ENCODE data around the gene PLPPR2.
A peak's percentile ranks its signal among the peaks of the same experiment; 100 is the strongest.
"Not testable (repeated sequence)": the region's sequence is repeated elsewhere in the genome, so short reads cannot be mapped to it uniquely, and the experiment has no call there.

Gene PLPPR2

GRCh38 chr19:11373166-11373884 is 18.1 kb downstream of the PLPPR2 start:
- no peak for DNase-seq (ENCODE audit: low spot score)

DNA sequence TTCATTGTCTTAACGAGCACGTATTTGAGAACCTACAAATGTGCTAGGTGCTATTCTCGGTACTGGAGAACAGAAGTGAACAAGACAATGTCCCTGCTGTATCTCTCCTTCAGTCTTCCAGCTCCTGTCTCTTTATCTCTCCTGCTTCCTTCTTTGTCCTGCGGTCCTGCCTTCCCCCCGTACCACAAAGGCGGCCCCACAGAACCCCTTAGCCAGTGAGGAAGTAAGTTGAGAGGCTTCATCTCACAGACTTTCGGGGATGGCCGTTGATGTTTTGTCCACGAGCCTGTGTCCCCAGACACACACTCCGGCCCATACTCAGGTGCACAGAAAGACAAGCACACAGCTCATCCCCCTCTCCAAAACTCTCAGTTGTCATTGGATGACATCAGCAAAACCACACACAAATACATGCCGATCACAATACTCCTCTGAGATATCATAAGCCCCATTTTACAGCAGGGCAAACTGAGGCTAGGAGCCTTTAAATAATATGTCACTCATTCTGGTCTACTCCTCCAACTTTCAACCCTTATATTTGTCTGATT is 18.7 kb downstream of the PLPPR2 start:
- no peak for DNase-seq (ENCODE audit: low spot score)

- peak; percentile 99 for DNase-seq (ENCODE audit: low spot score)
Measured at GRCh38 chr19:11374433-11375142, 19.4 kb downstream of the PLPPR2 start, which contains the start of gene SWSAP1. SWSAP1 (plus strand) TSS chr19:11374666; CDS start chr19:11374681, 15 bp downstream.

GRCh38 chr19:11375143-11375948 is 20.1 kb downstream of the PLPPR2 start:
- DNase-seq (ENCODE audit: low spot score), result peak; percentile 86

- DNase-seq (ENCODE audit: low spot score), result no peak
Measured at GRCh38 chr19:11377237-11377636, 22.0 kb downstream of the PLPPR2 start.

DNA sequence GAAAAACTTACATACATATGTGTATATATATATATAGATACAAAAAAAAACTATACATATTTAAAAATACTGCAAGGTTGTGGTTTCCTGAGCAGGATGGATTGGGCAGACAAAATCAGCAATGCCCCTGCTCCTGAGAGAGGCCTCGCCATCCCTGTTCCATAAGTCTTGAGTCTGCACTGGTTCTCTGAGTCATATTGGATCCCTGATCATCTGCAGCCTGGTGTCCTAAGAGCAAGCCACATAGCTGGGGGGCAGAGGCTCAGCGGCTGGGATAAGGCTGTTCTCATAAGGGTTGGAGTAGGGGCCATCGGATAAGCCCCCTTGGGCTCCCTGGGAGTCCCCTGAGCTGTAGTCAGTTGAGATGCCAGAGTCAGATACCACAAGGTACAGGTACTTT is 22.5 kb downstream of the PLPPR2 start:
- DNase-seq (ENCODE audit: low spot score), result no peak

- no peak for DNase-seq (ENCODE audit: low spot score)
Measured at GRCh38 chr19:11378319-11379189, 23.3 kb downstream of the PLPPR2 start.

DNA sequence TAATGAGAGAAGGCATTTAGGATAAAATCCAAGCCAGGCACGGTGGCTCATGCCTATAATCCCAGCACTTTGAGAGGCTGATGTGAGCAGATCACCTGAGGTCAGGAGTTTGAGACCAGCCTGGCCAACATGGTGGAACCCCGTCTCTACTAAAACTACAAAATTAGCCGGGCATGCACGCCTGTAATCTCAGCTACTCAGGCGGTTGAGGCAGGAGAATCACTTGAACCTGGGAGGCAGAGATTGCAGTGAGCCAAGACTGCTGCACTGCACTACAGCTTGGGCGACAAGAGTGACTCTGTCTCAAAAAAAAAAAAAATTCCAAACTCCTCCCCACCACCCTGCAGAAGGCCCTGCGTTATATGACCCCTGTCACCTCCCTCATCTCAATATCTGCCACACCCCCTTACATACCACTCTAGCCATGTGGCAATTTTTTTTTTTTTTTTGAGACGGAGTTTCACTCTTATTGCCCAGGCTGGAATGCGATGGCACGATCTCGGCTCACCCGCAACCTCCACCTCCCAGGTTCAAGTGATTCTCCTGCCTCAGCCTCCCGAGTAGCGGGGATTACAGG is 24.1 kb downstream of the PLPPR2 start:
- DNase-seq (ENCODE audit: low spot score), result not testable (repeated sequence)

DNA sequence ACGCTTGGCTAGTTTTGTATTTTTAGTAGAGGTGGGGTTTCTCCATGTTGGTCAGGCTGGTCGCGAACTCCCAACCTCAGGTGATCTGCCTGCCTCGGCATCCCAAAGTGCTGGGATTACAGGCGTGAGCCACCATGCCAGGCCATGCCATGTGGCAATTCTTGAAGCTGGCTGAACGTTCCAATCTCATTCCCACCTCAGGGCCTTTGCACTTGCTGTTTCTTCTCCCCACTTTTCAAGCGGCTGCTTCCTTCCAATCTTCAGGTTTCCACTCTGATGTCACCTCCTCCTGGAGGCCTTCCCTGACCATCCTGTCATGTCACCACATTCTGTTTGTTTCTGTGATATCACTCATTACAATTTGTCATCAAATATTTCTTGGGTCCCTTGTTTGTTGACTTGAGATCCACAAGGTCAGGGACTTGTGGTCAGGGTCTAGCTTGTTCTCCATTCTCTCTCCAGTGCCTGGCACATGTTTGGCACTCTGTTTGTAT is 24.7 kb downstream of the PLPPR2 start:
- DNase-seq (ENCODE audit: low spot score), result no peak

DNA sequence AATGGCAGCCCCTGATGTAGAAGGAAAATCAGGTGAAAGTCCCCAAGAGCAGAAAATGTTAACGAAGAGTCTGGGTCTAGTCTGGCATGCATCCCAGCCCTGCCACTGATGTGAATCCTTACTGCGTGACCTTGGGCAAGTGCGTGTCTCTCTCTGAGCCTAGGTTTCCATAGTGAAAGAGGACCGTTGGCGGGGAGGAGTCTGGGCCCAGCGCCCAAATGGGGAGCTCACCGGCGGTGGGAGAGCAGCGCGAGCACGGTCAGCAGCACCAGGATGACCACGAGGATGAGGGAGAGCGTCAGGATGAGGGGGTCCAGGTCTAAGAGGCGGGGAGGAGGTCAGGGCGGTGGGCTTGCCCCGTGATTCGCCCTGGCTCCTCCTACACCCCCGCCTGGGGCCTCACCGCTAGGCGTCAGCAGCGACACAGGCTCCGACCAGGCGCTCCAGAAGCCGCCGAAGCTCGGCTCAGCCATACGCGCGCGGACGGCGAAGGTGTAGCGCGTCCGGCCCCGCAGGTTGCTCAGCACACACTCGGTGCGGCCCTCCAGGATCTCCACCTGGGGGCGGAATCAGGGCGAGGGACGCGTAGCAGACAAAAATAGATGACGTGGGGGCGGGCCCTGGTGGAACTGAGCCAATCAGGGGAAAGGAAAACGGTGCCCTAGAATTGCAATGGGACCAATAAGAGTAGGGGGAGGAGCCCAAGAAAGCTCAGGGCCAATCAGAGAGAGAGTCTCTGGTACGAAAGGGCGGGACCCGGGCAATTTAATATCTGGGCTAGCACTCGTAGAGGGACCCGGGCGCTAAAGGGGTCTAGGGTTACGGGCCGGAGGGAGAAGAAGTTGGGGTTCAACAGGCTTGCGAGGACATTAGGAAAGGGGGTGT is 25.7 kb downstream of the PLPPR2 start:
- DNase-seq (ENCODE audit: low spot score), result peak; percentile 98

DNA sequence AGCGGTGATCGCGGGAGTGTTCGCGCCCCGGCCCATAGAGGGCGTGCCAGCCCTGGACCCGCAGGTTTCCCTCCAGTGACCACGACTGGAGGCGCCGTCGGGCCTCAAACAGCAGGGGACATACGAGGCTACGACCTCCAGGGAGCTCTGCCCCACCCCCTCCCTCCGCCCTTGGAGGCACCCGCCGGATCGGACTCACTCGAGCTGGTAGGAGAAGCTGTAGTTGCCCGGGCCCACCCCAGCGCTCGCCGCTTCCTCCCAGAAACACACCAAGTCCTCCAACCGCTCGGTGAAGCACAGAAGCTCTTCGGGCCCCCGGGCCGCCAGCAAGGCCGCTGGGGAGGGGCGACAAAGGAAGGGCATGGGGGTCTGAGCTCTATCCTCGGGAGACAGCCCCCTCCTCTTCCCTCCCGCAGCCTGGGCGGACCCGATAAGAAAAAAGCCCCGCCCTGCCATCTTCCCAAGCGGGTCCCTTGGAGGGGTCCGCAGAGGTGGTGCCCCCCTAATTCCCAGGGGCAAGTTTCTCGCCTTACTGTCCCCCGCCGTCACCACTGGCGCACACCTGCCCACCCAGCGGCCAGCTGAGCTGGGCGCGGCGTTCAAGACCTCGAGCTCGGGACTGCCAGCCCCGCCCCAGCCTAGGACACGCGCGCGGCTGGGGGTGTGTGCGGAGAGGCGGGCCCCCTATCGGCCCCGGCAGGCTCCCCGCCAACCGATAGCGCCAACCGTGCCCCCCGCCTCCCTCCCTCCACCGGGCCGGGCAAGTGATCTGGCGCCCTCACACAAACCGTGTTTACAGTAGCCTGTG is 27.9 kb downstream of the PLPPR2 start:
- no peak for DNase-seq (ENCODE audit: low spot score)

- DNase-seq (ENCODE audit: low spot score), result no peak
Measured at GRCh38 chr19:11383706-11384048, 28.4 kb downstream of the PLPPR2 start.

DNA sequence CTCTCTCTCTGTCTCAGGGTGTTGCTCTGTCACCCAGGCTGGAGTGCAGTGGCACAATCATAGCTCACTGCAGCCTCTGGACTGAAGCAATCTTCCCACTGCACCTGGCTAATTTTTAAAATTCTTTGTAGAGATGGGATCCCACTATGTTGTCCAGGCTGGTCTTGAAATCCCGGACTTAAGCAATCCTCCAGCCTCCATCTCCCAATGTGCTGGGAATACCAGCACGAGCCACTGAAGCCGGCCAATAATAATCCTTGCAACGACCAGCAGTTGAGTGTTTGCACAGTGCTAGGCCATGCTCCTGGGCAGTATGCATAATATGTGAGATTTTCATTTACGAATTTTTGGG is 29.5 kb downstream of the PLPPR2 start:
- DNase-seq (ENCODE audit: low spot score), result no peak

DNA sequence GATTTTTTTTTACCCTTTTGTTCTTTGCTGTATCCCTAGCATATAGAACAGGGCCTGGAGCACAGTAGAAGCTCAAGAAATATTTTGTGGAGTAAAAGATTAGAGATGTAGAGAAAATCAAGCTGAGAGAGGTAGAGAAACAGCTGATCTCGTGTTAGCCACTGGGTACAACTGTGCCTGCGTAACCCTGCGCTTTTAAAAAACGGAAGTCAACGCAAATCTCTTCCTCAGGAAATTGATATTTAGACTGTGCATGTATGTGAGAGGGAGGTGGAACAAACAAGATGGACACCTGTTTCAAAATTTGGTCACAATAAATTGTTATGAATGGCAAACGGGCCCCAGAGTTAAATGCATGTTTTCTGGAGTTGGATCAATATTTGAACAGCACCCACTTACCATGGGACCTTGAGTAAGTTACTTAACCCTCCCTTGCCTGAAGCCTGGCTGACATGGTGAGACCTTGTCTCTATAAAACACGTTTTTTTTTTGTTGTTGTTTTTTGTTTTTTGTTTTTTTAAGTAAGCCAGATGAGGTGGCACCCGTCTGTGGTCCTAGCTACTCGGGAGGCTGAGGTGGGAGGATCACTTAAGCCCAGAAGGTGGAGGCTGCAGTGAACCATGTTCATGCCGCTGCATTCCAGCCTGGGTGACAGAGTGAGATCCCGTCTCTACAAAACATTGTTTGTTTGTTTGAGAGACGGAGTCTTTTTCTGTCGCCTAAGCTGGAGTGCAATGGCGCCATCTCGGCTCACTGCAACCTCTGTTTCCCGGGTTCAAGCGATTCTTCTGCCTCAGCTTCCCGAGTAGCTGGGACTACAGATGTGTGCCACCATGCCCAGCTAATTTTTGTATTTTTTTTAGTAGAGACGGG is 32.2 kb downstream of the PLPPR2 start:
- DNase-seq (ENCODE audit: low spot score), result no peak

DNA sequence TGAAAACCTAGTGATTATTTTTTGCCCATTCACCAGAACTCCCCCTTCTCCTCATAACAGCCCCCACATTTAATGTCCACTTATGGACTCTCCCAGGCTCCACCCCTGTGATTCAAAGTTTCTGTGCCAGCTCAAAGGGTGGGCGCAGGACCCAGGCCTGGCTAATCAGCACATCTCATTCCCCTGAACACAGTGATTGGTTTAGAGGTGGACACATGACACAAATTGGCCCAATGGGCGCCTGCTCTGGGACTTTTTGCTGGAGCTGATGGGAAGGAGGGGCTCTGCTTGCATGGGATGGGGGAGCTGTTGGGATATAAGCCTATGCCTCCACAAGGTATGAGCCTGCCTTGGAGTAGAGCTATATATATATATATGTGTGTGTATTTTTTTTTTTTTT is 35.1 kb downstream of the PLPPR2 start:
- no peak for DNase-seq (ENCODE audit: low spot score)

DNA sequence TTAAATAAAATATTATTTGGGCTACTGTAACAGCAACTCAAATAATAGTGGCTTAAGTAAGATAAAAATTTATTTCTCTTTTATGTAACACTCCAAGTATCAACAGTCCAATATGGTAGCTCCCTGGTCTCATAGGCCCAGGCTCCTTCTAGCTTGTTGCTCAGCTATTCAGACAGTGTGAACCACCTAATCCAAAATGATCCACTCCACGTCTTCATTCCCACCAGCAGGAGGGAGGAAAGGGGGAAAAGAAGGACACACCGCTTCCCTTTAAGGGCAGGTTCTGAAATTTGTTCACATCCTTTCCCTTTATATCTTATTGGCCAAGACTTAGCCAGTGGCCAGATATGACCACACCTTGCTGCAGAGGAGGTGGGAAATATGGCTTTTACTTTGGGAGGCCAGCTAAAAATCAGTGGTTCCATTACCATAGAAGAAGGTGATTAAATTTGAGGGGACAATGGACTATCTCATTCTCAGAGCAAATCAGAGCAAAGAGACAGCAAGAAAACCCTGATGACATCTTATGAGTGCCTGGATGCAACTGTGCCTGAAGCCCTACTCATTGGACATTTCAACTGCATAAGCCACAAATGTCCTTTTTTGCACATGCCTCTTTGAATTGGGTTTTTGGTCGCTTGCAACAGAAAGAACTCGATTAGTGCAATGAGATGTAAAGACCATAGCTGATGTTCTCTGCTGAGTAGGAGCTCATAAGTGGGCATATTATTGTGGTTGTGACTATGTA is 35.9 kb downstream of the PLPPR2 start:
- no peak for DNase-seq (ENCODE audit: low spot score)

GRCh38 chr19:11397089-11397610 is 41.9 kb downstream of the PLPPR2 start:
- DNase-seq (ENCODE audit: low spot score), result no peak
